Endothelial cell of umbilical vein (primary cell): ENCODE results near the gene HPS3. TPM values are rescaled to one million over a fixed set of nuclear protein-coding genes. Genes with fewer than 3 reads are reported as not detected.

Experiments used
- BruUV-seq: library from RNA; stranded (reverse); fragments of 400-500 nt; replicated peaks from 2 replicates; lab custom pipeline; 2021; lab: Mats Ljungman, UMichigan
- CTCF ChIA-PET: fragments of 300-600, 350-600 bp; sonication (Branson Sonifier 250); formaldehyde crosslinking; loops from one replicate; lab custom pipeline; 2021; ENCODE audit warnings: antibody characterized with exemption, inconsistent platforms; lab: Charles Lee
- POLR2A ChIA-PET: fragments of 300-600, 350-600 bp; sonication (Branson Sonifier 250); formaldehyde crosslinking; loops from one replicate; lab custom pipeline; 2021; ENCODE audit warnings: antibody characterized with exemption, inconsistent platforms; lab: Charles Lee
- DNase-seq: peaks from one replicate; pipeline ENCODE4 v3.0.0-alpha.2; 2011; ENCODE audit warnings: low read depth, low spot score
- FAIRE-seq: peaks from 2 replicates; lab custom pipeline; 2011; peaks lifted over from hg19 to GRCh38; lab: Jason Lieb, UNC
- H2AFZ ChIP-seq: 2 replicates; pipeline ENCODE4 v1.6.0; 2012; ENCODE audit warnings: low read depth, low read length, control low read depth, inconsistent platforms
- H3K27ac ChIP-seq: 2 replicates; pipeline ENCODE4 v1.5.1; 2011; ENCODE audit warnings: low read depth, mild to moderate bottlenecking, control low read depth, low read length, moderate library complexity; ENCODE audit not compliant: insufficient read depth
- H3K27me3 ChIP-seq, 2 experiments: 2 replicates each; pipeline versions ENCODE4 v1.6.0 to v1.6.1; 2011; ENCODE audit warnings: low read length in 2 of 2, mixed read lengths in 1 of 2; ENCODE audit not compliant: control insufficient read depth in 2 of 2, insufficient read depth in 2 of 2
- H3K36me3 ChIP-seq, 2 experiments: 2 replicates in 1 of 2; 3 replicates in 1 of 2; pipeline ENCODE4 v1.5.1; 2011; ENCODE audit warnings: low read length in 2 of 2, mild to moderate bottlenecking in 1 of 2, moderate library complexity in 1 of 2; ENCODE audit not compliant: control insufficient read depth in 2 of 2, insufficient read depth in 2 of 2; ENCODE audit errors: extremely low read depth in 1 of 2
- H3K4me1 ChIP-seq: 3 replicates; pipeline ENCODE4 v1.5.1; 2011; ENCODE audit warnings: mild to moderate bottlenecking, low read length; ENCODE audit not compliant: control insufficient read depth, insufficient read depth; ENCODE audit errors: extremely low read depth
- H3K4me2 ChIP-seq: 2 replicates; pipeline ENCODE4 v1.6.1; 2011; ENCODE audit warnings: low read length, control low read depth, mixed read lengths; ENCODE audit not compliant: insufficient read depth
- H3K4me3 ChIP-seq, 3 experiments: fragments of 200-600 bp in 1 of 3; sonication (generic), shearing (Covaris generic) in 1 of 3; replicated peaks in 1 of 3; 2 replicates each; pipeline ENCODE4 v1.5.1; 2011 to 2016; ENCODE audit warnings: control low read depth in 3 of 3, low read length in 3 of 3, mild to moderate bottlenecking in 2 of 3, inconsistent platforms in 1 of 3, low read depth in 1 of 3, moderate library complexity in 1 of 3; ENCODE audit not compliant: insufficient read depth in 1 of 3
- H3K79me2 ChIP-seq: 2 replicates; pipeline ENCODE4 v1.6.0; 2012; ENCODE audit warnings: low read length, inconsistent platforms; ENCODE audit not compliant: control insufficient read depth, insufficient read depth
- H3K9ac ChIP-seq: replicated peaks from 2 replicates; pipeline ENCODE3; 2011; ENCODE audit warnings: low read length, control low read depth; ENCODE audit not compliant: insufficient read depth; ENCODE audit errors: extremely low read depth
- H3K9me1 ChIP-seq: replicated peaks from 3 replicates; pipeline ENCODE4 v1.6.0; 2011; ENCODE audit warnings: mild to moderate bottlenecking, low read length; ENCODE audit not compliant: control insufficient read depth, insufficient read depth; ENCODE audit errors: extremely low read depth
- H3K9me3 ChIP-seq: replicated peaks from 2 replicates; pipeline ENCODE4 v1.5.1; 2012; ENCODE audit warnings: low read length, inconsistent platforms; ENCODE audit not compliant: control insufficient read depth, insufficient read depth
- H4K20me1 ChIP-seq: replicated peaks from 2 replicates; pipeline ENCODE3; 2011; ENCODE audit warnings: mild to moderate bottlenecking, low read length; ENCODE audit not compliant: control insufficient read depth, insufficient read depth; ENCODE audit errors: extremely low read depth
- EZH2 ChIP-seq: IDR thresholded peaks from 2 replicates; pipeline ENCODE4 v1.6.1; 2012; ENCODE audit warnings: borderline replicate concordance, low read depth, mild to moderate bottlenecking, moderate library complexity, low read length, inconsistent platforms; ENCODE audit not compliant: severe bottlenecking
- FOS ChIP-seq: IDR thresholded peaks from 2 replicates; pipeline ENCODE4 v1.6.1; 2011; ENCODE audit warnings: mild to moderate bottlenecking, low read length, moderate library complexity, borderline replicate concordance; ENCODE audit not compliant: insufficient read depth
- GATA2 ChIP-seq: IDR thresholded peaks from 2 replicates; pipeline ENCODE4 v1.7.0; 2011; ENCODE audit warnings: low read depth, mild to moderate bottlenecking, moderate library complexity, mixed read lengths, low read length; ENCODE audit not compliant: insufficient read length, insufficient read depth
- JUN ChIP-seq: IDR thresholded peaks from 2 replicates; pipeline ENCODE4 v1.6.1; 2011; ENCODE audit warnings: borderline replicate concordance, low read depth; ENCODE audit not compliant: insufficient read length, insufficient read depth
- MYC ChIP-seq: IDR thresholded peaks from one replicate; pipeline ENCODE4 v1.6.1; 2011; ENCODE audit warnings: mild to moderate bottlenecking, low read depth, low read length
- POLR2A ChIP-seq: IDR thresholded peaks from 2 replicates; pipeline ENCODE4 v1.6.1; 2012; ENCODE audit warnings: low read depth, mild to moderate bottlenecking, control low read depth, low read length
- POLR2AphosphoS5 ChIP-seq: IDR thresholded peaks from 2 replicates; pipeline ENCODE4 v1.6.1; 2012; ENCODE audit warnings: low read depth, mild to moderate bottlenecking, control low read depth, low read length, moderate library complexity; ENCODE audit not compliant: insufficient read depth
- dilution Hi-C: fragments of 300-500 bp; cut with MboI; formaldehyde crosslinking; loops from one replicate; pipeline ENCODE4 v1.15.0; 2019; ENCODE audit warnings: low sequenced_read_pairs; ENCODE audit not compliant: extremely low pct_ligation_motif_present
- intact Hi-C: fragments of 100-400 bp; cut with micrococcal nuclease; formaldehyde crosslinking; loops from one replicate; pipeline ENCODE4 v1.10.0; 2022
- polyA plus RNA-seq, 4 experiments: library from polyadenylated mRNA; depleted of rRNA in 3 of 4; stranded (reverse) in 3 of 4; unstranded in 1 of 4; fragments of >200 nt; gene quantifications; 2 replicates each; pipeline versions ENCODE4 v1.2.1 to v1.2.3, GENCODE V29; 2011 to 2012; ENCODE audit warnings: missing spikeins in 1 of 4
- total RNA-seq: library from RNA; stranded (reverse); gene quantifications from 2 replicates; pipeline ENCODE4 v1.2.3, GENCODE V29; 2021
- TF ChIP-seq, protein P1 (sequence below): IDR thresholded peaks from 2 replicates; pipeline ENCODE4 v1.6.1; 2011; ENCODE audit not compliant: insufficient read depth, insufficient read length
- TF ChIP-seq, protein P2 (sequence below), 2 donors: IDR thresholded peaks; 1 replicate in 1 of 2; 2 replicates in 1 of 2; pipeline ENCODE4 v1.5.1; 2011; ENCODE audit warnings: low read length in 2 of 2, mild to moderate bottlenecking in 2 of 2, moderate library complexity in 2 of 2, control low read depth in 1 of 2, inconsistent platforms in 1 of 2, low read depth in 1 of 2; ENCODE audit not compliant: insufficient read depth in 1 of 2; ENCODE audit errors: extremely low read depth in 1 of 2

Gene HPS3
- total and polyA plus RNA-seq, 2 donors (not counting 3 experiments of a cell fraction or from before 2014, with no cell fraction given), result 8.8 to 16.1 TPM

DNA sequence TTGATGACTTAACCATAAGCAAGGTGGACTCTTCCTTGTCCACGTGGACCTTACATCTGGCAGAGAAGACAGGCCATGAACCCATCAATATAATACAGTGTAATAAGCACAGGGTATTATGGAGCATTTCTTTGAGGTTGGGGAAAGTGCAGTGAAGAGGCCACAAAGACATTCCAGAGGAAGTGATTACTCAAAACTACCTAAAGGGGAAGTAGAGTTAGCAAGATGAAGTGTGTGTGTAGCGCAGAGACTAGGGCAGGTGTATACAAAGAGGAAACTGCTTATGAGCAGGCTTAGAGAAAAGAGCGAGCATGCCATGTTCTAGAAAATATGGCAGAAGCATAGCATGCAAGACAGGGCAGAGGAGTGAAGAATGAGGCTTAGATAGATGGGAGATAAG is 74.3 kb downstream of the HPS3 start:
- dilution Hi-C loops (no loop called here), intact Hi-C loops (no loop called here)
- H3K9me3 ChIP-seq, result no peaks in the 10 kb centered on the region
- no peaks in the 10 kb centered on the region for H3K36me3 ChIP-seq
- TF ChIP-seq EZH2 (no peak), JUN (no peak), POLR2AphosphoS5 (no peak), FOS (no peak), GATA2 (no peak), MYC (no peak), POLR2A (no peak)
- TF ChIP-seq, protein P1, sequence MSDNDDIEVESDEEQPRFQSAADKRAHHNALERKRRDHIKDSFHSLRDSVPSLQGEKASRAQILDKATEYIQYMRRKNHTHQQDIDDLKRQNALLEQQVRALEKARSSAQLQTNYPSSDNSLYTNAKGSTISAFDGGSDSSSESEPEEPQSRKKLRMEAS, result no peak
- TF ChIP-seq, protein P2, sequence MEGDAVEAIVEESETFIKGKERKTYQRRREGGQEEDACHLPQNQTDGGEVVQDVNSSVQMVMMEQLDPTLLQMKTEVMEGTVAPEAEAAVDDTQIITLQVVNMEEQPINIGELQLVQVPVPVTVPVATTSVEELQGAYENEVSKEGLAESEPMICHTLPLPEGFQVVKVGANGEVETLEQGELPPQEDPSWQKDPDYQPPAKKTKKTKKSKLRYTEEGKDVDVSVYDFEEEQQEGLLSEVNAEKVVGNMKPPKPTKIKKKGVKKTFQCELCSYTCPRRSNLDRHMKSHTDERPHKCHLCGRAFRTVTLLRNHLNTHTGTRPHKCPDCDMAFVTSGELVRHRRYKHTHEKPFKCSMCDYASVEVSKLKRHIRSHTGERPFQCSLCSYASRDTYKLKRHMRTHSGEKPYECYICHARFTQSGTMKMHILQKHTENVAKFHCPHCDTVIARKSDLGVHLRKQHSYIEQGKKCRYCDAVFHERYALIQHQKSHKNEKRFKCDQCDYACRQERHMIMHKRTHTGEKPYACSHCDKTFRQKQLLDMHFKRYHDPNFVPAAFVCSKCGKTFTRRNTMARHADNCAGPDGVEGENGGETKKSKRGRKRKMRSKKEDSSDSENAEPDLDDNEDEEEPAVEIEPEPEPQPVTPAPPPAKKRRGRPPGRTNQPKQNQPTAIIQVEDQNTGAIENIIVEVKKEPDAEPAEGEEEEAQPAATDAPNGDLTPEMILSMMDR (IDR thresholded peaks at IDR 0.05; ENCODE audit: extremely low read depth in 1 of 2, insufficient read depth in 1 of 2, low read depth in 1 of 2, low read length in 2 of 2), result no peak
- H3K9ac ChIP-seq, result no peak overlapping the region
- no peak overlapping the region for H3K27ac ChIP-seq
- no peaks in the 10 kb centered on the region for H3K79me2 ChIP-seq
- BruUV-seq, result no TSS peak
- H3K4me1 ChIP-seq, result peaks cover 8% of the 10 kb centered on the region
- ChIA-PET CTCF (no interaction called here), POLR2A (no interaction called here)
- no peaks in the 10 kb centered on the region for H3K27me3 ChIP-seq
- H3K4me2 ChIP-seq, result no peak overlapping the region
- no peak overlapping the region for H3K4me3 ChIP-seq
- H3K9me1 ChIP-seq, result no peaks in the 10 kb centered on the region
- no peaks in the 10 kb centered on the region for H4K20me1 ChIP-seq
- DNase-seq (no peak), FAIRE-seq (no peak)
- no peak overlapping the region for H2AFZ ChIP-seq
